Endothelial cell (in vitro differentiated cells): ENCODE measurements around the gene GMCL1. TPM values are rescaled to one million over a fixed set of nuclear protein-coding genes. Genes with fewer than 3 reads are reported as not detected.
A peak's percentile ranks its signal among the peaks of the same experiment; 100 is the strongest.

Experiments used
- DNase-seq: peaks from one replicate; pipeline ENCODE4 v3.0.0; 2021; ENCODE audit warnings: low spot score
- H3K27ac Mint-ChIP-seq: one replicate; pipeline ENCODE4 v1.8.0; 2021; ENCODE audit warnings: mixed read lengths, inconsistent platforms; ENCODE audit not compliant: unreplicated experiment
- H3K27me3 Mint-ChIP-seq: one replicate; pipeline ENCODE4 v1.8.0; 2021; ENCODE audit warnings: mild to moderate bottlenecking, moderate library complexity, mixed read lengths, inconsistent platforms; ENCODE audit not compliant: unreplicated experiment
- H3K36me3 Mint-ChIP-seq: one replicate; pipeline ENCODE4 v1.8.0; 2021; ENCODE audit warnings: mild to moderate bottlenecking, low read depth, mixed read lengths, inconsistent platforms; ENCODE audit not compliant: unreplicated experiment
- H3K4me1 Mint-ChIP-seq: one replicate; pipeline ENCODE4 v1.8.0; 2021; ENCODE audit warnings: mild to moderate bottlenecking, mixed read lengths, inconsistent platforms; ENCODE audit not compliant: unreplicated experiment
- H3K4me3 Mint-ChIP-seq: one replicate; pipeline ENCODE4 v1.8.0; 2021; ENCODE audit warnings: mild to moderate bottlenecking, mixed read lengths, inconsistent platforms; ENCODE audit not compliant: unreplicated experiment
- H3K9me3 Mint-ChIP-seq: one replicate; pipeline ENCODE4 v1.8.0; 2021; ENCODE audit warnings: mixed read lengths, inconsistent platforms; ENCODE audit not compliant: unreplicated experiment
- CTCF ChIP-seq: fragments of 200-600 bp; sonication (generic); IDR thresholded peaks from one replicate; pipeline ENCODE4 v1.5.0; 2021; ENCODE audit warnings: antibody characterized with exemption; ENCODE audit not compliant: unreplicated experiment
- total RNA-seq: library from RNA; stranded (reverse); fragmentation: NEBNext Ultra II Directional; extraction: Animal tissue kit (Norgen Biotek cat#: 25700); gene quantifications from one replicate; pipeline ENCODE4 v1.2.1, GENCODE V29; 2021; ENCODE audit not compliant: unreplicated experiment

The GMCL1 gene
- total RNA-seq, 1 donor from 2014 or later = 8.6 TPM

- no peak overlapping the region for H3K4me3 Mint-ChIP-seq
- H3K36me3 Mint-ChIP-seq = peaks cover 7% of the 10 kb centered on the region
- no peak overlapping the region for H3K27ac Mint-ChIP-seq
- H3K4me1 Mint-ChIP-seq = peaks cover 17% of the 10 kb centered on the region
- DNase-seq = no peak
- H3K9me3 Mint-ChIP-seq = no peaks in the 10 kb centered on the region
- TF ChIP-seq CTCF = no peak
- H3K27me3 Mint-ChIP-seq = no peaks in the 10 kb centered on the region
Measured at GRCh38 chr2:69791045-69791444, 38.4 kb upstream of the GMCL1 start.

GRCh38 chr2:69796174-69796573, 33.3 kb upstream of the GMCL1 start:
- no peak for TF ChIP-seq CTCF
- DNase-seq = no peak
- peaks cover 9% of the 10 kb centered on the region for H3K36me3 Mint-ChIP-seq
- no peaks in the 10 kb centered on the region for H3K27me3 Mint-ChIP-seq
- H3K4me3 Mint-ChIP-seq = peak overlapping the region; percentile 6
- no peak overlapping the region for H3K27ac Mint-ChIP-seq
- H3K4me1 Mint-ChIP-seq = peaks cover 19% of the 10 kb centered on the region
- H3K9me3 Mint-ChIP-seq = no peaks in the 10 kb centered on the region

GRCh38 chr2:69797235-69797634, 32.2 kb upstream of the GMCL1 start:
- Mint-ChIP-seq H3K27ac (no peak overlapping the region), H3K4me1 (peaks cover 23% of the 10 kb centered on the region), H3K36me3 (peaks cover 14% of the 10 kb centered on the region), H3K4me3 (peak overlapping the region; percentile 45), H3K27me3 (no peaks in the 10 kb centered on the region), H3K9me3 (no peaks in the 10 kb centered on the region)
- no peak for TF ChIP-seq CTCF
- DNase-seq = no peak

GRCh38 chr2:69797836-69798289, 31.6 kb upstream of the GMCL1 start:
- Mint-ChIP-seq H3K4me3 (peak overlapping the region; percentile 45), H3K4me1 (peaks cover 23% of the 10 kb centered on the region), H3K27ac (peak overlapping the region; percentile 32)

More at GRCh38 chr2:69797836-69798289, 31.6 kb upstream of the GMCL1 start:
- DNase-seq = no peak
- peaks cover 14% of the 10 kb centered on the region for H3K36me3 Mint-ChIP-seq
- H3K9me3 Mint-ChIP-seq = no peaks in the 10 kb centered on the region
- no peak for TF ChIP-seq CTCF
- H3K27me3 Mint-ChIP-seq = no peaks in the 10 kb centered on the region
